ENCODE results near the gene VWA3B.

GRCh38 chr2:98317214-98317613 is 230.2 kb downstream of the VWA3B start:
- TF ChIP-seq CTCF (IDR thresholded peaks at IDR 0.05; ENCODE audit: extremely low read depth in 1 of 2, insufficient read depth in 1 of 2, low read depth in 1 of 2, low read length in 2 of 2) (no peak), POLR2A (IDR thresholded peaks at IDR 0.05; ENCODE audit: low read depth, low read length) (no peak), EZH2 (IDR thresholded peaks at IDR 0.05; ENCODE audit: borderline replicate concordance, low read depth, low read length, severe bottlenecking) (no peak), POLR2AphosphoS5 (IDR thresholded peaks at IDR 0.05; ENCODE audit: insufficient read depth, low read depth, low read length) (no peak), GATA2 (IDR thresholded peaks at IDR 0.05; ENCODE audit: insufficient read depth, insufficient read length, low read depth, low read length) (no peak)
- TF ChIP-seq, protein P1, sequence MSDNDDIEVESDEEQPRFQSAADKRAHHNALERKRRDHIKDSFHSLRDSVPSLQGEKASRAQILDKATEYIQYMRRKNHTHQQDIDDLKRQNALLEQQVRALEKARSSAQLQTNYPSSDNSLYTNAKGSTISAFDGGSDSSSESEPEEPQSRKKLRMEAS (IDR thresholded peaks at IDR 0.05; ENCODE audit: insufficient read depth, insufficient read length): no peak

Data from endothelial cell of umbilical vein (primary cell).